ENCODE measurements around the gene GPBP1L1.
"Not testable (repeated sequence)": the region's sequence is repeated elsewhere in the genome, so short reads cannot be mapped to it uniquely, and the experiment has no call there.

Gene GPBP1L1

GRCh38 chr1:45612941-45613579, 73.3 kb downstream of the GPBP1L1 start:
- no peak overlapping the region for H3K4me3 ChIP-seq (ENCODE audit: low read depth, low read length)
- TF ChIP-seq CTCF (IDR thresholded peaks at IDR 0.05; ENCODE audit: borderline replicate concordance, insufficient read depth, low read depth, low read length) = no peak

GRCh38 chr1:45610589-45611226, 75.6 kb downstream of the GPBP1L1 start:
- TF ChIP-seq CTCF (IDR thresholded peaks at IDR 0.05; ENCODE audit: borderline replicate concordance, insufficient read depth, low read depth, low read length) = no peak
- no peak overlapping the region for H3K4me3 ChIP-seq (ENCODE audit: low read depth, low read length)

GRCh38 chr1:45608175-45609156, 77.9 kb downstream of the GPBP1L1 start:
- no peak for TF ChIP-seq CTCF (IDR thresholded peaks at IDR 0.05; ENCODE audit: borderline replicate concordance, insufficient read depth, low read depth, low read length)
- H3K4me3 ChIP-seq (ENCODE audit: low read depth, low read length) = no peak overlapping the region

GRCh38 chr1:45607404-45608074, 78.8 kb downstream of the GPBP1L1 start:
- H3K4me3 ChIP-seq (ENCODE audit: low read depth, low read length) = no peak overlapping the region
- TF ChIP-seq CTCF (IDR thresholded peaks at IDR 0.05; ENCODE audit: borderline replicate concordance, insufficient read depth, low read depth, low read length) = no peak

GRCh38 chr1:45604239-45604638, 82.1 kb downstream of the GPBP1L1 start:
- H3K4me3 ChIP-seq (ENCODE audit: low read depth, low read length) = no peak overlapping the region
- no peak for TF ChIP-seq CTCF (IDR thresholded peaks at IDR 0.05; ENCODE audit: borderline replicate concordance, insufficient read depth, low read depth, low read length)

- H3K4me3 ChIP-seq (ENCODE audit: low read depth, low read length) = not testable (repeated sequence)
These were observed 89.6 kb downstream of the GPBP1L1 start for GRCh38 chr1:45596765-45597164.

- TF ChIP-seq CTCF (IDR thresholded peaks at IDR 0.05; ENCODE audit: borderline replicate concordance, insufficient read depth, low read depth, low read length) = no peak
- H3K4me3 ChIP-seq (ENCODE audit: low read depth, low read length) = no peak overlapping the region
These were observed 91.9 kb downstream of the GPBP1L1 start for GRCh38 chr1:45594412-45594811.
